ENCODE measurements around the gene OGFOD2. TPM values are rescaled to one million over a fixed set of nuclear protein-coding genes. Genes with fewer than 3 reads are reported as not detected.

OGFOD2 gene
- total and polyA plus RNA-seq, 8 donors = 14.2 to 20.8 (median 17.5) TPM

- ATAC-seq (no peak), DNase-seq (no peak)
- intact Hi-C loops (cut with DNase I) = no loop called here
- Histone ChIP-seq H3K27me3 (no peaks in the 10 kb centered on the region), H3K9me3 (no peaks in the 10 kb centered on the region), H3K27ac (no peak overlapping the region), H3K4me1 (no peaks in the 10 kb centered on the region), H3K4me3 (no peak overlapping the region), H3K36me3 (peaks cover 0 to 70% of the 10 kb centered on the region in 2 donors)
- no peak for TF ChIP-seq CTCF (IDR thresholded peaks at IDR 0.05)
These were observed 21.7 kb downstream of the OGFOD2 start for GRCh38 chr12:122996621-122997342.

- Histone ChIP-seq H3K4me1 (no peaks in the 10 kb centered on the region), H3K9me3 (no peaks in the 10 kb centered on the region), H3K27ac (no peak overlapping the region), H3K4me3 (no peak overlapping the region), H3K36me3 (peaks cover 0 to 62% of the 10 kb centered on the region in 2 donors), H3K27me3 (no peaks in the 10 kb centered on the region)
- intact Hi-C loops (cut with DNase I) = no loop called here
- TF ChIP-seq CTCF (IDR thresholded peaks at IDR 0.05) = no peak
- ATAC-seq (no peak), DNase-seq (peak in 1 of 4 donors; percentile 73)
These were observed 22.6 kb downstream of the OGFOD2 start for GRCh38 chr12:122997343-122998250.

- intact Hi-C loops (cut with DNase I) = no loop called here
- Histone ChIP-seq H3K27ac (no peak overlapping the region), H3K27me3 (no peaks in the 10 kb centered on the region), H3K9me3 (no peaks in the 10 kb centered on the region), H3K36me3 (peaks cover 0 to 64% of the 10 kb centered on the region in 2 donors), H3K4me3 (no peak overlapping the region), H3K4me1 (no peaks in the 10 kb centered on the region)
- no peak for TF ChIP-seq CTCF (IDR thresholded peaks at IDR 0.05)
- no peak for ATAC-seq
- DNase-seq = no peak
These were observed 23.3 kb downstream of the OGFOD2 start for GRCh38 chr12:122998316-122998715.

GRCh38 chr12:122999196-122999946 lies 24.3 kb downstream of the OGFOD2 start:
- H3K36me3 ChIP-seq = peaks cover 0 to 69% of the 10 kb centered on the region in 2 donors
- TF ChIP-seq CTCF (IDR thresholded peaks at IDR 0.05) = no peak
- no peaks in the 10 kb centered on the region for H3K9me3 ChIP-seq
- ATAC-seq = no peak
- intact Hi-C loops (cut with DNase I) = no loop called here
- no peaks in the 10 kb centered on the region for H3K4me1 ChIP-seq
- H3K4me3 ChIP-seq = no peak overlapping the region
- DNase-seq = peak in 1 of 4 donors; percentile 45
- no peak overlapping the region for H3K27ac ChIP-seq
- H3K27me3 ChIP-seq = no peaks in the 10 kb centered on the region

Data from left lung (tissue), 10 donors.